Spinal cord (tissue), 10 donors: ENCODE results near the gene PARN. TPM values are rescaled to one million over a fixed set of nuclear protein-coding genes. Genes with fewer than 3 reads are reported as not detected.
A peak's percentile ranks its signal among the peaks of the same experiment; 100 is the strongest.
"Not testable (repeated sequence)": the region's sequence is repeated elsewhere in the genome, so short reads cannot be mapped to it uniquely, and the experiment has no call there.

Experiments
- DNase-seq, 6 donors: peaks; one replicate each; pipeline versions ENCODE4 v3.0.0 to v3.0.0-alpha.2; 2013 to 2015; ENCODE audit warnings: low spot score in 6 of 6, low read depth in 4 of 6
- H3K27ac ChIP-seq: one replicate; pipeline ENCODE4 v1.5.1; 2013; ENCODE audit warnings: low read depth, low read length, control low read depth
- H3K27me3 ChIP-seq: one replicate; pipeline ENCODE4 v1.6.1; 2013; ENCODE audit warnings: low read length; ENCODE audit not compliant: control insufficient read depth, insufficient read depth
- H3K36me3 ChIP-seq: one replicate; pipeline ENCODE4 v1.6.1; 2013; ENCODE audit warnings: low read length; ENCODE audit not compliant: control insufficient read depth, insufficient read depth
- H3K4me1 ChIP-seq: one replicate; pipeline ENCODE4 v1.6.1; 2013; ENCODE audit warnings: low read length; ENCODE audit not compliant: control insufficient read depth, insufficient read depth
- H3K4me3 ChIP-seq: one replicate; pipeline ENCODE4 v1.5.1; 2013; ENCODE audit warnings: low read depth, low read length, control low read depth
- H3K9me3 ChIP-seq: one replicate; pipeline ENCODE4 v1.6.1; 2013; ENCODE audit warnings: low read length; ENCODE audit not compliant: control insufficient read depth, insufficient read depth
- WGBS: methylation state at CpG from one replicate; pipeline ENCODE4 v1.1.5; 2013; ENCODE audit warnings: missing lambda C conversion rate; ENCODE audit not compliant: insufficient coverage; 5-methylcytosine and 5-hydroxymethylcytosine counted together
- polyA plus RNA-seq, 2 donors: library from polyadenylated mRNA; unstranded; fragments of 120-200 nt; gene quantifications; one replicate each; pipeline ENCODE4 v1.2.1, GENCODE V29; 2013; ENCODE audit not compliant: insufficient read length in 2 of 2
- total RNA-seq, 2 donors: library from RNA; depleted of rRNA in 1 of 2; stranded (reverse); fragments of 120-200 nt in 1 of 2; fragments of >200 nt in 1 of 2; gene quantifications; one replicate each; pipeline versions ENCODE4 v1.2.3 to v1.2.4, GENCODE V29; 2013 to 2014
- donor health status: healthy.

PARN gene
- total and polyA plus RNA-seq, 4 donors: 23.5 to 33.6 (median 25.2) TPM

DNA sequence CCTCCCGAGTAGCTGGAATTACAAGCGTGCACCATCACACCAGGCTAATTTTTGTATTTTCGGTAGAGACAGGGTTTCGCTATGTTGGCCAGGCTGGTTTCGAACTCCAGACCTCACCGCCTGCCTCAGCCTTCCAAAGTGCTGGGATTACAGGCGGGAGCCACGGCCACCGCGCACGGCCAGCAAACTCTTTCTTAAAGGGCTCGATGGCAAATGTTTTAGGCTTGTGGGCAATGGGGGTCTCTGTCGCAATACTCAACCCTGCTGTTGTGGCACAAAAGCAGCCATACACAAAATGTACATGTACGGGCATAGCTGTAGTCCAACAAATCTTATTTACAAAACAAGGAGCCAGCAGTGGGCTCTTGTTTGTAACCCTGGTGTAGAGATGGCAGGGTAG is 18.4 kb downstream of the PARN start:
- no peaks in the 10 kb centered on the region for H3K4me1 ChIP-seq
- H3K4me3 ChIP-seq: no peak overlapping the region
- H3K36me3 ChIP-seq: peaks cover 53% of the 10 kb centered on the region
- DNase-seq: no peak
- no peaks in the 10 kb centered on the region for H3K27me3 ChIP-seq
- 92% methylated on average over 12 of the region's 14 CpGs for WGBS
- H3K27ac ChIP-seq: no peak overlapping the region
- no peaks in the 10 kb centered on the region for H3K9me3 ChIP-seq

DNA sequence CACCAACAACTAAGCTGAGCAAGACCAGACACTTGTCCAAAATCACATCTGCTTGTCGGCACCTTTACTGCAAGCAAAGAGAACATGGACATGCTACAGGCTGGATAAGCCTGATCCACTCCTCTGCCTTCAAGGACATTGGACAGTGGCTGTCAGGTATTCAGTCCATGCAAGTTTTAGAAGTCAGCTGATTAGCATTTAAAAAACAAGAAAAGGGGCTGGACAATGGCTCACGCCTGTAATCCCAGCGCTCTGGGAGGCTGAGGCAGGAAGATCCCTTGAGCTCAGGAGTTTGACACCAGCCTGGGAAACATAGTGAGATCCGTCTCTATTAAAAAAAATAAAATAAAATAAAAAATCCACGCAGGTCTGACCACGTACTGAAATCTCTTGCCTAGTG is 20.3 kb downstream of the PARN start:
- DNase-seq: no peak
- Histone ChIP-seq H3K27ac (no peak overlapping the region), H3K4me1 (no peaks in the 10 kb centered on the region), H3K9me3 (no peaks in the 10 kb centered on the region), H3K27me3 (no peaks in the 10 kb centered on the region), H3K36me3 (peaks cover 52% of the 10 kb centered on the region), H3K4me3 (no peak overlapping the region)
- 96% methylated on average over 4 of the region's 6 CpGs for WGBS

DNA sequence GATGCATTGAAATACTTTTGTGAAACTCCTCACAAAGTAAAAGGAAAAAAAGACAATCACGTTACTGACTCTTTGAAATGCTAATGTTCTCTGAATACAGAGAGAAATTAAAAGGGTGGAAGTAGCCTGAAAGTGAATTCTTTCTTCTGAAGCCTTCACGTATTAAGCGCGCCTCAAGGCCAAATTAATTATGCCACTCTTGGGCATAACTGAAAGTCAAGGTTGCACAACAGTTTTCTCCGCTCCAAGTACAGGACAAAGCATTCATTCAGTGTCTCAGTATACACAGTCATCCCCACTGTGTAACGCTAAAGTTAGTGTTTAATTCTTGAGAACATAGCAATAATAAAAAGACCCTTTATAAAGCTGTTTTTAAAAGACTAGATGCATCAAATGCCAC is 21.5 kb downstream of the PARN start:
- peaks cover 49% of the 10 kb centered on the region for H3K36me3 ChIP-seq
- WGBS: no CpG with 5 or more reads among the region's 6 CpGs
- no peaks in the 10 kb centered on the region for H3K4me1 ChIP-seq
- peak in 1 of 6 donors; percentile 10 for DNase-seq
- H3K9me3 ChIP-seq: no peaks in the 10 kb centered on the region
- H3K27me3 ChIP-seq: no peaks in the 10 kb centered on the region
- no peak overlapping the region for H3K4me3 ChIP-seq
- H3K27ac ChIP-seq: no peak overlapping the region

DNA sequence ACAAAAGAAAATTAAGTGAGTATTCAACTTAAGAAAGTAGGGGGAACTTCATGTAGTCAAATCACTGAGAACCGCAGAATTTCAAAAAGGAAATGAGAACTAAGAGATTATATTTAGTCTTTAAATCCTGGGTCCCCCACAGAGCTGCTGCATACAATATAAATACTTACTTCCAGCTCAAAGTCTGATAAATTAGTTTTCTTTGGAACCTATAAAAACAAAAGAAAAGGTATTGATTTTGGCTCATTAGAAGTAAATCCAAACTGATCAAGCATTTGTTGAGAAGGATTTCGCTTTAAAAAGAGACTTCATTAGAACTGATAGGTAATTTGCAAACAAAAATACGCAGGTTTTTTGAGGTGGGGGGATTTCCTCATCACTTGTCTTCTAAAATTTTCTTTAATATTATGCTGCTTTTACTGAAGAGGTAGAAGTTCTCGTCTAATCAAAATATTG is 21.9 kb downstream of the PARN start:
- Histone ChIP-seq H3K4me1 (no peaks in the 10 kb centered on the region), H3K27ac (no peak overlapping the region), H3K9me3 (no peaks in the 10 kb centered on the region), H3K36me3 (peaks cover 54% of the 10 kb centered on the region), H3K27me3 (no peaks in the 10 kb centered on the region), H3K4me3 (no peak overlapping the region)
- no peak for DNase-seq
- WGBS: no CpG with 5 or more reads among the region's 4 CpGs

DNA sequence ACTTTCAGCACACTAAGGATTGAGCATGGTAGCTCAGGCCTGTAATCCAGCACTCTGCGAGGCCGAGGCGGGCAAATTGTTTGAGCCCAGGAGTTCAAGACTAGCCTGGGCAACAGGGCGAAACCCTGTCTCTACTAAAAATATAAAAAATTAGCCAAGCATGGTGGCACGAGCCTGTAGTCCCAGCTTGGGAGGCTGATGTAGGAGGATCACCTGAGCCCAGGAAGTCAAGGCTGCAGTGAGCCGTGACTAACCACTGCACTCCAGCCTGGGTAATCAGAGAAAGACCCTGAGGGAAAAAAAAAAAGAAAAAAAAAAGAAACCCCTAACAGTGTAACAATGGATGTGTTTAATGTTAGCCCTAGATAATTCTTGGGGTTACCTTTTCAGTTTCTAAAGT is 24.0 kb downstream of the PARN start:
- no peaks in the 10 kb centered on the region for H3K27me3 ChIP-seq
- no peak overlapping the region for H3K4me3 ChIP-seq
- no peak for DNase-seq
- peaks cover 51% of the 10 kb centered on the region for H3K36me3 ChIP-seq
- H3K4me1 ChIP-seq: no peaks in the 10 kb centered on the region
- H3K9me3 ChIP-seq: no peaks in the 10 kb centered on the region
- WGBS: 100% methylated on average over 2 of the region's 6 CpGs
- H3K27ac ChIP-seq: no peak overlapping the region

DNA sequence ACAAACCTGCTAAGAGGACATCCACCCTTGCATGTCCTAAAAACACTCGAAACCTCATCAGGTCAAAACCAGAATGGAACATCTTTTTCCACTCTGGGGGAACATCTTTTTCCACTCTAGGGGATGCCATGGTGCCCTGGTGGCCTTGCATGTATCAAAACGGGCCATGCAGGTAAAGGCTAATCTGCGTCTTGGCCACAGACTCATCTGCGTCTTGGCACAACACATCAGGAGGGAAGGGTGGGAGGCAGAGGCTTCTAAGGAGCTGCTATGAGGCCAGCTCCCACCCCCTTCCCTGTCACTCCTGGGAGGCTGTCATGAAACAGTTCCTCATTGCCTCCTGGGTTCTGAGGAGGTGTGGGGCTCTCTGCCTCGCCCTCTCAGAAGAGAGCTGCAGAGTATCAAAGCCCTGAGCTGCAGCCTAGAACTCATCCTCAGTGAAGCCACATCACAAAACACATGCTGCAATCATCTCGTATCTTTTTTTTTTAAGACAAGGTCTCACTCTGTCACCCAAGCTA is 27.6 kb downstream of the PARN start:
- Histone ChIP-seq H3K4me3 (no peak overlapping the region), H3K27ac (no peak overlapping the region), H3K9me3 (no peaks in the 10 kb centered on the region), H3K4me1 (no peaks in the 10 kb centered on the region), H3K36me3 (peaks cover 51% of the 10 kb centered on the region), H3K27me3 (no peaks in the 10 kb centered on the region)
- DNase-seq: no peak
- 97% methylated on average over 6 of the region's 6 CpGs for WGBS

DNA sequence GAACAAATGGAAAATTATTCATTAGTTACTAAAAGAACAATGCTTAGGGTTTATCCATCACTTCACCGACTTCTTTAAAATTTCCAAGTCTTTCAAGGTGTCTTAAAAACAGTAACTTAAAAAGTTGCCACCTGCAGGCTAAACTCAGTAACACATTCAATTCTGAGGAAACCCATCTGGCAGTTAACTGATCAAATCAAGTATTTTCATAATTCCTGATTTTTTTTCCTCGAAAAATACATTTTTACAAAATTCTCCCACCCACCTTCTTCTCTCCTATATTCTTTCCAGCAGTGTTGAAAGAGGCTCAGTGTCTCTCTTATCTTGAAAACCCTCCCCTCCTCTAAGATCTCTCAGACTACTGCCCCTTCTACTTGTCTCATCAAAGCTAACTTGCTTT is 29.9 kb downstream of the PARN start:
- H3K27ac ChIP-seq: no peak overlapping the region
- no peaks in the 10 kb centered on the region for H3K9me3 ChIP-seq
- DNase-seq: peak in 4 of 6 donors; percentile 2 to 78 (median 23)
- peaks cover 43% of the 10 kb centered on the region for H3K36me3 ChIP-seq
- H3K4me1 ChIP-seq: no peaks in the 10 kb centered on the region
- H3K4me3 ChIP-seq: no peak overlapping the region
- WGBS: 64% methylated on average over 1 of the region's 2 CpGs
- no peaks in the 10 kb centered on the region for H3K27me3 ChIP-seq

DNA sequence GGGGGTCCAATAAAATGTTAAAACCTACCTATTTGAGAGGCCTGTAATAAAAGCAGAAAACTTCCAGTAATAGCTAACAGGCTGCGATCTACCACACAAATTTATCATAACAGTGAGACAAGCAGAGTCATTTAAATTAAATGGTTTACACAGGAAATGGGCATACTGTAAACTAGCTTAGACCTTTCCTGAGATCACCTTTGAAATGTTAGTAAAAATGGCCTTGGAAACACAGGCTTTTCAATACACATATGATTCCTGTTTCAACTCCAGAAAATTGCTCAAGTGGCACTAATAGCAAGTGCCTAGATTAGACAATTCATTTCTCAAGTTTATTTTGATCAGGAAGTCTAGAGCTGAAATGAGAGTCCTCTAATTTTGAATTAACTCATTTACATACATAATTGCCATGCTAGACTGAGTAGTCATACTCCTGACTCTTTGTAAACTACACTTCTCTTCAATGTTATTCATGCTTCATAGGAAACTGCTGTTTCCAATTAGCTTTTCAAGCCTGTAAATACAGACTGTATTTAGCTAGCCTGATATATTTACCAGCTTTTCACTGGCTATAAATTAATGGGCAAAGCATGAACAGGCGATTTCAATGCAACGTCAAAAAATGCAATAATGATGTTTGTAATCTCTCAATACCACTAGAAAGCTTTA is 43.3 kb downstream of the PARN start:
- Histone ChIP-seq H3K36me3 (peaks cover 28% of the 10 kb centered on the region), H3K4me3 (no peak overlapping the region), H3K4me1 (no peaks in the 10 kb centered on the region), H3K27me3 (no peaks in the 10 kb centered on the region), H3K9me3 (no peaks in the 10 kb centered on the region), H3K27ac (no peak overlapping the region)
- peak in 1 of 6 donors; percentile 19 for DNase-seq
- no CpG with 5 or more reads among the region's 3 CpGs for WGBS

DNA sequence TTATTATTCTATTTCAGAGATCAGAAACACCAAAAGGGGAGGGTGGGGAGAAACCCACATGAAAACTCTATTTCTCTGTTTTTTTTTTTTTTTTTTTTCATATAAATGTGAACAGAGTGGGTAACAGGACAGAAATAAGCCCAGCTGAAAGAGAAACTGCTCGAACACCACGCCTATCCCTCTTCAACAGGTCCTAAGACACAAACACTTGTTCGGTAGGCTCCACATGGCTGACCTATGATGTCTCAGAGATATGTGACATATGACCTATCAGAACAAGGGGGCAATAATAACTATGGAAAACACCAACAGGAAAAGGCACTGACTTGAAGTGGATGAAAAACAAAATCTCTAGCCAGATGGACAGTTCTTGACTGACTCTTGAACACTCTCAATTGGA is 44.8 kb downstream of the PARN start:
- no CpG with 5 or more reads among the region's 3 CpGs for WGBS
- no peak overlapping the region for H3K27ac ChIP-seq
- peaks cover 24% of the 10 kb centered on the region for H3K36me3 ChIP-seq
- H3K4me3 ChIP-seq: no peak overlapping the region
- H3K9me3 ChIP-seq: no peaks in the 10 kb centered on the region
- DNase-seq: no peak
- H3K27me3 ChIP-seq: no peaks in the 10 kb centered on the region
- H3K4me1 ChIP-seq: no peaks in the 10 kb centered on the region

DNA sequence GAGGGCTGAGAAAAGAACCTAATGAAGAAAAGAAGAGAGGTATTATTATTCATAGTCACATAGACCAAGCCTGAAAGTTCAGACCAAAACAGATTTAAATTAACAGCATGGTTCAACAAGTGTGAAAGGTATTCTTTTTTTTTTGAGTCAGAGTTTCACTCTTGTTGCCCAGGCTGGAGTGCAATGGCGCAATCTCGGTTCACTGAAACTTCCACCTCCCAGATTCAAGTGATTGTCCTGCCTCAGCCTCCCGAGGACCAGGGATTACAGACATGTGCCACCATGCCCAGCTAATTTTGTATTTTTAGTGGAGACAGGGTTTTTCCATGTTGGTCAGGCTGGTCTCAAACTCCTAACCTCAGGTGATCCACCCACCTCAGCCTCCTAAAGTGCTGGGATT is 49.1 kb downstream of the PARN start:
- WGBS: no CpG with 5 or more reads among the region's 3 CpGs
- not testable (repeated sequence) for H3K27ac ChIP-seq, H3K9me3 ChIP-seq, H3K4me1 ChIP-seq, H3K4me3 ChIP-seq, DNase-seq, H3K27me3 ChIP-seq
- H3K36me3 ChIP-seq: peaks cover 35% of the 10 kb centered on the region
